NB4 (cell line): Measurements from ENCODE around the gene RPRML.
"Not testable (repeated sequence)": the region's sequence is repeated elsewhere in the genome, so short reads cannot be mapped to it uniquely, and the experiment has no call there.

Experiments
- CTCF ChIP-seq: IDR thresholded peaks from one replicate; pipeline ENCODE4 v1.5.1; 2012; ENCODE audit warnings: low read depth, low read length
- POLR2A ChIP-seq: IDR thresholded peaks from 2 replicates; pipeline ENCODE4 v1.6.1; 2011; ENCODE audit warnings: mild to moderate bottlenecking; ENCODE audit not compliant: insufficient read length; ENCODE audit errors: extremely low read depth

- not testable (repeated sequence) for TF ChIP-seq CTCF, POLR2A
These were observed 37.9 kb upstream of the RPRML start for GRCh38 chr17:47016966-47017365.
